ENCODE results near the gene NEB.

Gene NEB

GRCh38 chr2:151673016-151673415 lies 61.3 kb downstream of the NEB start:
- Histone ChIP-seq H3K4me3 (ENCODE audit: control insufficient read depth in 1 of 7, extremely low read depth in 1 of 7, insufficient read depth in 4 of 7, low read depth in 2 of 7, low read length in 6 of 7) (no peak overlapping the region), H3K9me3 (ENCODE audit: control extremely low read depth in 1 of 5, control insufficient read depth in 4 of 5, insufficient read depth in 2 of 5, low read depth in 1 of 5, low read length in 4 of 5) (no peaks in the 10 kb centered on the region), H3K4me1 (ENCODE audit: control extremely low read depth in 1 of 4, control insufficient read depth in 4 of 4, insufficient read depth in 4 of 4, low read length in 3 of 4) (peaks cover 0 to 12% (median 0%) of the 10 kb centered on the region in 4 experiments), H3K27ac (ENCODE audit: insufficient read depth in 1 of 2, low read depth in 1 of 2, low read length in 2 of 2, poor library complexity in 1 of 2, severe bottlenecking in 2 of 2) (no peak overlapping the region), H3K27me3 (replicated peaks in 2 of 5; ENCODE audit: control insufficient read depth in 4 of 5, insufficient read depth in 5 of 5, low read length in 4 of 5) (no peaks in the 10 kb centered on the region), H3K36me3 (ENCODE audit: control insufficient read depth in 4 of 4, insufficient read depth in 4 of 4, low read length in 3 of 4) (no peaks in the 10 kb centered on the region)
- no peak for DNase-seq
- POLR2A ChIA-PET = no interaction called here
- CTCF ChIA-PET = no interaction called here
- WGBS (ENCODE audit: insufficient coverage) = no CpG with 5 or more reads among the region's 2 CpGs

- H3K36me3 ChIP-seq (ENCODE audit: control insufficient read depth in 4 of 4, insufficient read depth in 4 of 4, low read length in 3 of 4) = no peaks in the 10 kb centered on the region
- no peaks in the 10 kb centered on the region for H3K27me3 ChIP-seq (replicated peaks in 2 of 5; ENCODE audit: control insufficient read depth in 4 of 5, insufficient read depth in 5 of 5, low read length in 4 of 5)
- no peak for DNase-seq
- CTCF ChIA-PET = no interaction called here
- POLR2A ChIA-PET = no interaction called here
- WGBS (ENCODE audit: insufficient coverage) = 100% methylated on average over 2 of the region's 5 CpGs
- peaks cover 0 to 12% (median 0%) of the 10 kb centered on the region in 4 experiments for H3K4me1 ChIP-seq (ENCODE audit: control extremely low read depth in 1 of 4, control insufficient read depth in 4 of 4, insufficient read depth in 4 of 4, low read length in 3 of 4)
- H3K27ac ChIP-seq (ENCODE audit: insufficient read depth in 1 of 2, low read depth in 1 of 2, low read length in 2 of 2, poor library complexity in 1 of 2, severe bottlenecking in 2 of 2) = no peak overlapping the region
- no peak overlapping the region for H3K4me3 ChIP-seq (ENCODE audit: control insufficient read depth in 1 of 7, extremely low read depth in 1 of 7, insufficient read depth in 4 of 7, low read depth in 2 of 7, low read length in 6 of 7)
- H3K9me3 ChIP-seq (ENCODE audit: control extremely low read depth in 1 of 5, control insufficient read depth in 4 of 5, insufficient read depth in 2 of 5, low read depth in 1 of 5, low read length in 4 of 5) = no peaks in the 10 kb centered on the region
Observed at GRCh38 chr2:151672277-151672676, 62.0 kb downstream of the NEB start.

DNA sequence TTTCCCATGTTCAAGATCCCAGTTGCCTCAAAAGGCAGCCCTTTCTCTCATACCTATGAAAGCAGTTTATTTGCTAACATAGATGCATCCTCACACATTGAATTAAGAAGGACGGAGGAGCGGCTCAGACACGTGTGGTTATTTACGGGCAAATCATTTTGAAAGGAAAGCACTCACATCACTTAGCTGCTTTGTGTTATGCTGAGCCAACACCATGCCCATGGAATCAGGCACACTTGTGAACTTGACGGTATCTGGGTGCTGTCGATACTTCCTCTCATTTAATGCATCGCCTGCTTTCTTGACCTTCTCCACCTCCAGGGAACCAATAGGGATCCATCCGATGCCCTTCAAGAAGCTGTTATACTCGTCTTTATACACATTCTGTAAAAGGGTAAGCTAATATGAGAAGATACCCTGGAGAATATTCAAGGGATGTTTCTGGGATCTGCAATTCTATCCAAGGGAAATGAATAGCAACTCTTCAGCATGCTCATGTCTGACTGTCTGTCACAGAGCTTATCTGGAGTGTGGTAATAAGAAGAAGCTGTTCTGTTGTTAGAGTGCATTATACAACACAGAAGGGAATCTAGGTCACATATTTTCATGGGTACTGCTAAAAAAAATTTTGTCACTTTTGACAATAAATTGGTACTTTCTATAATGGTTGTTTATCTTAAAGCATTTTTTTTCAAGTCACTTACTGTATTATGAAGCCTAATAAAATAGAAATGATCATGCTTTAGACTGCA lies 63.3 kb downstream of the NEB start:
- WGBS (ENCODE audit: insufficient coverage) = 95% methylated on average over 4 of the region's 9 CpGs
- CTCF ChIA-PET = no interaction called here
- POLR2A ChIA-PET = no interaction called here

GRCh38 chr2:151670346-151670745 lies 63.9 kb downstream of the NEB start:
- ChIA-PET CTCF (no interaction called here), POLR2A (no interaction called here)
- WGBS (ENCODE audit: insufficient coverage) = 89% methylated on average over 6 of the region's 7 CpGs
- DNase-seq = no peak
- Histone ChIP-seq H3K9me3 (ENCODE audit: control extremely low read depth in 1 of 5, control insufficient read depth in 4 of 5, insufficient read depth in 2 of 5, low read depth in 1 of 5, low read length in 4 of 5) (no peaks in the 10 kb centered on the region), H3K36me3 (ENCODE audit: control insufficient read depth in 4 of 4, insufficient read depth in 4 of 4, low read length in 3 of 4) (no peaks in the 10 kb centered on the region), H3K27me3 (replicated peaks in 2 of 5; ENCODE audit: control insufficient read depth in 4 of 5, insufficient read depth in 5 of 5, low read length in 4 of 5) (no peaks in the 10 kb centered on the region), H3K4me1 (ENCODE audit: control extremely low read depth in 1 of 4, control insufficient read depth in 4 of 4, insufficient read depth in 4 of 4, low read length in 3 of 4) (peaks cover 0 to 12% (median 0%) of the 10 kb centered on the region in 4 experiments), H3K4me3 (ENCODE audit: control insufficient read depth in 1 of 7, extremely low read depth in 1 of 7, insufficient read depth in 4 of 7, low read depth in 2 of 7, low read length in 6 of 7) (no peak overlapping the region), H3K27ac (ENCODE audit: insufficient read depth in 1 of 2, low read depth in 1 of 2, low read length in 2 of 2, poor library complexity in 1 of 2, severe bottlenecking in 2 of 2) (no peak overlapping the region)

More for the DNA sequence above, 63.3 kb downstream of the NEB start:
- DNase-seq = no peak
- no peaks in the 10 kb centered on the region for H3K36me3 ChIP-seq (ENCODE audit: control insufficient read depth in 4 of 4, insufficient read depth in 4 of 4, low read length in 3 of 4)
- H3K27me3 ChIP-seq (replicated peaks in 2 of 5; ENCODE audit: control insufficient read depth in 4 of 5, insufficient read depth in 5 of 5, low read length in 4 of 5) = no peaks in the 10 kb centered on the region
- no peaks in the 10 kb centered on the region for H3K9me3 ChIP-seq (ENCODE audit: control extremely low read depth in 1 of 5, control insufficient read depth in 4 of 5, insufficient read depth in 2 of 5, low read depth in 1 of 5, low read length in 4 of 5)
- no peak overlapping the region for H3K4me3 ChIP-seq (ENCODE audit: control insufficient read depth in 1 of 7, extremely low read depth in 1 of 7, insufficient read depth in 4 of 7, low read depth in 2 of 7, low read length in 6 of 7)
- H3K4me1 ChIP-seq (ENCODE audit: control extremely low read depth in 1 of 4, control insufficient read depth in 4 of 4, insufficient read depth in 4 of 4, low read length in 3 of 4) = peaks cover 0 to 12% (median 0%) of the 10 kb centered on the region in 4 experiments
- H3K27ac ChIP-seq (ENCODE audit: insufficient read depth in 1 of 2, low read depth in 1 of 2, low read length in 2 of 2, poor library complexity in 1 of 2, severe bottlenecking in 2 of 2) = no peak overlapping the region

DNA sequence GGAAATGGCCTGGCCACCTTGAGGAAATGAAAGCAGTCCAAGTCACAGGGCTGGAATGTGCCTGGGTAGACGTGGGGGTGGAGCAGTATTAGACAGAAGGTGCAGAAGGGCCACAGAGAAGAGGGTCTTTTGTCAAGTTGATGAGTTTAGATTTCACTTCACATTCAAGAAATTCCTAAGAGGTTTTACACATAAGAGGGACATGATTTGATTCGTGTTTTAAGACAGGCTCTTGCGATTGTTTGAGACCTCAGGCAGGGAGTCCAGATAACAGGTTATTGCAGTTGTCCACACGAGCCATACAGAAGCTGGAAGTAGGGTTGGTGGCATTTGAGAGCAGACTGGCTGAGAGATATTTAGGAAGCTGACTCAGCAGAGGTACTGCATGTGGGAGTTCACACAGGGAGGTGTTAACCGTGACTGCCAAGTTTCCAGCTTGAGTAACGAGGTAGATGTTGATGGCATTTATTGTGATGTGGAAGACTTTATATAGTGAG lies 64.6 kb downstream of the NEB start:
- Histone ChIP-seq H3K27me3 (replicated peaks in 2 of 5; ENCODE audit: control insufficient read depth in 4 of 5, insufficient read depth in 5 of 5, low read length in 4 of 5) (no peaks in the 10 kb centered on the region), H3K4me1 (ENCODE audit: control extremely low read depth in 1 of 4, control insufficient read depth in 4 of 4, insufficient read depth in 4 of 4, low read length in 3 of 4) (peaks cover 0 to 12% (median 0%) of the 10 kb centered on the region in 4 experiments), H3K36me3 (ENCODE audit: control insufficient read depth in 4 of 4, insufficient read depth in 4 of 4, low read length in 3 of 4) (no peaks in the 10 kb centered on the region), H3K4me3 (ENCODE audit: control insufficient read depth in 1 of 7, extremely low read depth in 1 of 7, insufficient read depth in 4 of 7, low read depth in 2 of 7, low read length in 6 of 7) (no peak overlapping the region), H3K27ac (ENCODE audit: insufficient read depth in 1 of 2, low read depth in 1 of 2, low read length in 2 of 2, poor library complexity in 1 of 2, severe bottlenecking in 2 of 2) (no peak overlapping the region), H3K9me3 (ENCODE audit: control extremely low read depth in 1 of 5, control insufficient read depth in 4 of 5, insufficient read depth in 2 of 5, low read depth in 1 of 5, low read length in 4 of 5) (no peaks in the 10 kb centered on the region)
- CTCF ChIA-PET = no interaction called here
- POLR2A ChIA-PET = no interaction called here
- 41% methylated on average over 5 of the region's 6 CpGs for WGBS (ENCODE audit: insufficient coverage)
- DNase-seq = peak in 2 of 3 donors; percentile 31 to 39

DNA sequence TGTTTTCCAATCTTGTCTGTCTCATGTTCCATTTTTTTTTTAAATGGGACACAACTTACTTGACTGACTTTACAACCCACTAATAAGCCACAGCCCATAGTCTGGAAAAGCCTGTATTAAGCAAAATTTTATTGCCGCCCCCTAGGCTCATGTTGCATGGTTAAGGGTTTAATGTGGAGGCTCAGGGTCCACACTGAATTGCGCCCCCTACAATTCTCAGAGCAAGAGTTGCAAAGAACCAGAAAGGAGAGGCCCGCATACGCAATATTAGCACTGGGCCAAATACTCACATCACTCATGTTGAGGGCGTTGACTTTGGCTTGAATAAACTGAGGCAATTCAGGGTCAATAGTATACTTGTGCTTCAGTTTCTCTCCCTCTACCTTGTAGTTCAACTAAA lies 65.5 kb downstream of the NEB start:
- 96% methylated on average over 3 of the region's 5 CpGs for WGBS (ENCODE audit: insufficient coverage)
- H3K4me3 ChIP-seq (ENCODE audit: control insufficient read depth in 1 of 7, extremely low read depth in 1 of 7, insufficient read depth in 4 of 7, low read depth in 2 of 7, low read length in 6 of 7) = no peak overlapping the region
- H3K27ac ChIP-seq (ENCODE audit: insufficient read depth in 1 of 2, low read depth in 1 of 2, low read length in 2 of 2, poor library complexity in 1 of 2, severe bottlenecking in 2 of 2) = no peak overlapping the region
- H3K9me3 ChIP-seq (ENCODE audit: control extremely low read depth in 1 of 5, control insufficient read depth in 4 of 5, insufficient read depth in 2 of 5, low read depth in 1 of 5, low read length in 4 of 5) = no peaks in the 10 kb centered on the region
- POLR2A ChIA-PET = no interaction called here
- H3K27me3 ChIP-seq (replicated peaks in 2 of 5; ENCODE audit: control insufficient read depth in 4 of 5, insufficient read depth in 5 of 5, low read length in 4 of 5) = no peaks in the 10 kb centered on the region
- CTCF ChIA-PET = no interaction called here
- peaks cover 0 to 12% (median 0%) of the 10 kb centered on the region in 4 experiments for H3K4me1 ChIP-seq (ENCODE audit: control extremely low read depth in 1 of 4, control insufficient read depth in 4 of 4, insufficient read depth in 4 of 4, low read length in 3 of 4)
- DNase-seq = no peak
- H3K36me3 ChIP-seq (ENCODE audit: control insufficient read depth in 4 of 4, insufficient read depth in 4 of 4, low read length in 3 of 4) = no peaks in the 10 kb centered on the region

- Histone ChIP-seq H3K4me1 (ENCODE audit: control extremely low read depth in 1 of 4, control insufficient read depth in 4 of 4, insufficient read depth in 4 of 4, low read length in 3 of 4) (peaks cover 0 to 12% (median 0%) of the 10 kb centered on the region in 4 experiments), H3K4me3 (ENCODE audit: control insufficient read depth in 1 of 7, extremely low read depth in 1 of 7, insufficient read depth in 4 of 7, low read depth in 2 of 7, low read length in 6 of 7) (no peak overlapping the region), H3K27me3 (replicated peaks in 2 of 5; ENCODE audit: control insufficient read depth in 4 of 5, insufficient read depth in 5 of 5, low read length in 4 of 5) (no peaks in the 10 kb centered on the region), H3K27ac (ENCODE audit: insufficient read depth in 1 of 2, low read depth in 1 of 2, low read length in 2 of 2, poor library complexity in 1 of 2, severe bottlenecking in 2 of 2) (no peak overlapping the region), H3K36me3 (ENCODE audit: control insufficient read depth in 4 of 4, insufficient read depth in 4 of 4, low read length in 3 of 4) (no peaks in the 10 kb centered on the region), H3K9me3 (ENCODE audit: control extremely low read depth in 1 of 5, control insufficient read depth in 4 of 5, insufficient read depth in 2 of 5, low read depth in 1 of 5, low read length in 4 of 5) (no peaks in the 10 kb centered on the region)
- ChIA-PET CTCF (no interaction called here), POLR2A (no interaction called here)
- 95% methylated on average over 3 of the region's 3 CpGs for WGBS (ENCODE audit: insufficient coverage)
- no peak for DNase-seq
Observed at GRCh38 chr2:151665959-151666358, 68.3 kb downstream of the NEB start.
